HepG2 (cell line): ENCODE data around the gene VPS4A. TPM values are rescaled to one million over a fixed set of nuclear protein-coding genes. Genes with fewer than 3 reads are reported as not detected.

Experiments used
- ATAC-seq: fragments of 200-7000 bp; cut with Tn5 transposase; 3 replicates; pipeline ENCODE4 v1.9.1; 2020; ENCODE audit warnings: mild to moderate bottlenecking, moderate library complexity
- BruUV-seq: library from RNA; stranded (reverse); fragments of 400-500 nt; replicated peaks from 2 replicates; lab custom pipeline; 2021; lab: Mats Ljungman, UMichigan
- CTCF ChIA-PET: fragments of 300-600 bp; formaldehyde crosslinking; extraction: SDS; loops from one replicate; lab custom pipeline; 2021; ENCODE audit warnings: low total read pairs, inconsistent platforms, low intra/inter-chr PET ratio; lab: Yijun Ruan, JAX
- POLR2A ChIA-PET: fragments of 350-600 bp; sonication (Branson Sonifier 250); formaldehyde crosslinking; loops from one replicate; lab custom pipeline; 2020; ENCODE audit warnings: antibody characterized with exemption, inconsistent platforms; lab: Yijun Ruan, JAX
- DNase-seq: peaks from one replicate; pipeline ENCODE4 v3.0.0-alpha.2; 2015; ENCODE audit warnings: low spot score
- FAIRE-seq: peaks from 3 replicates; lab custom pipeline; 2011; peaks lifted over from hg19 to GRCh38; lab: Jason Lieb, UNC
- H2AFZ ChIP-seq: one replicate; pipeline ENCODE4 v1.6.1; 2011; ENCODE audit warnings: low read length, inconsistent platforms
- H3K27ac ChIP-seq: fragments of 300-600 bp; 3 replicates; pipeline ENCODE4 v1.8.0; 2011; ENCODE audit warnings: mixed run types, mild to moderate bottlenecking, mixed read lengths, low read length, inconsistent platforms; ENCODE audit not compliant: insufficient read depth; ENCODE audit errors: extremely low read length
- H3K27me3 ChIP-seq, 2 experiments: fragments of 200-600 bp in 1 of 2; 2 replicates in 1 of 2; 3 replicates in 1 of 2; pipeline versions ENCODE4 v1.6.0 to v1.8.0; 2011; ENCODE audit warnings: low read length in 2 of 2, mild to moderate bottlenecking in 2 of 2, moderate library complexity in 2 of 2, inconsistent platforms in 1 of 2; ENCODE audit not compliant: insufficient read depth in 2 of 2, control insufficient read depth in 1 of 2
- H3K36me3 ChIP-seq, 2 experiments: fragments of 200-600 bp in 1 of 2; replicated peaks in 1 of 2; 2 replicates in 1 of 2; 3 replicates in 1 of 2; pipeline versions ENCODE4 v1.5.1 to v1.8.0; 2011; ENCODE audit warnings: low read length in 2 of 2, inconsistent platforms in 1 of 2; ENCODE audit not compliant: insufficient read depth in 2 of 2, control insufficient read depth in 1 of 2
- H3K4me1 ChIP-seq: 2 replicates; pipeline ENCODE4 v1.5.1; 2012; ENCODE audit warnings: low read length, inconsistent platforms; ENCODE audit not compliant: insufficient read depth
- H3K4me2 ChIP-seq: 2 replicates; pipeline ENCODE4 v1.6.0; 2011; ENCODE audit warnings: low read depth, low read length, inconsistent platforms
- H3K4me3 ChIP-seq, 3 experiments: fragments of 200-600 bp in 1 of 3; sonication (generic), shearing (Covaris generic) in 1 of 3; replicated peaks in 1 of 3; 2 replicates each; pipeline ENCODE4 v1.5.1; 2011 to 2016; ENCODE audit warnings: low read length in 3 of 3, inconsistent platforms in 2 of 3, low read depth in 2 of 3, mild to moderate bottlenecking in 2 of 3, control low read depth in 1 of 3, mixed read lengths in 1 of 3; ENCODE audit not compliant: insufficient read depth in 1 of 3
- H3K79me2 ChIP-seq: one replicate; pipeline ENCODE4 v1.6.1; 2011; ENCODE audit warnings: low read length, inconsistent platforms; ENCODE audit not compliant: insufficient read depth
- H3K9ac ChIP-seq: 2 replicates; pipeline ENCODE4 v1.6.0; 2011; ENCODE audit warnings: mild to moderate bottlenecking, low read depth, low read length, inconsistent platforms; ENCODE audit not compliant: insufficient read depth
- H3K9me3 ChIP-seq: 2 replicates; pipeline ENCODE4 v1.5.1; 2012; ENCODE audit warnings: mild to moderate bottlenecking, low read length
- H4K20me1 ChIP-seq: 2 replicates; pipeline ENCODE4 v1.6.0; 2011; ENCODE audit warnings: inconsistent platforms, mild to moderate bottlenecking, low read length, moderate library complexity; ENCODE audit not compliant: insufficient read depth
- ADNP ChIP-seq: sonication (generic); formaldehyde crosslinking; IDR thresholded peaks from 2 replicates; pipeline ENCODE4 v1.4.0; 2020; ENCODE audit warnings: missing genetic modification reagents
- CREBL2 ChIP-seq: sonication (generic); formaldehyde crosslinking; IDR thresholded peaks from 2 replicates; pipeline ENCODE4 v1.8.1; 2023; ENCODE audit warnings: missing genetic modification reagents, mild to moderate bottlenecking, borderline replicate concordance
- IRF1 ChIP-seq: sonication (generic); formaldehyde crosslinking; IDR thresholded peaks from 2 replicates; pipeline ENCODE4 v1.4.0; 2020; ENCODE audit warnings: low read depth, mild to moderate bottlenecking, missing genetic modification reagents
- KMT2A ChIP-seq: sonication (generic); formaldehyde crosslinking; IDR thresholded peaks from 2 replicates; pipeline ENCODE4 v1.4.0; 2020; ENCODE audit warnings: missing genetic modification reagents
- MTF1 ChIP-seq: sonication (generic); formaldehyde crosslinking; IDR thresholded peaks from 2 replicates; pipeline ENCODE4 v1.5.0; 2020; ENCODE audit warnings: missing genetic modification reagents
- PPARG ChIP-seq: conservative IDR thresholded peaks from 2 replicates; pipeline ENCODE4 v1.6.1; 2016; ENCODE audit warnings: missing biosample characterization, missing genetic modification reagents
- STAG1 ChIP-seq: sonication (generic); formaldehyde crosslinking; IDR thresholded peaks from 2 replicates; pipeline ENCODE4 v1.4.0; 2020; ENCODE audit warnings: missing genetic modification reagents
- STAT6 ChIP-seq: sonication (generic); formaldehyde crosslinking; IDR thresholded peaks from 2 replicates; pipeline ENCODE4 v1.4.0; 2020; ENCODE audit warnings: missing genetic modification reagents, mild to moderate bottlenecking, borderline replicate concordance
- TCF7 ChIP-seq: sonication (generic); IDR thresholded peaks from 2 replicates; pipeline ENCODE4 v1.6.1; 2016; ENCODE audit warnings: antibody characterized with exemption, low read depth
- ZBTB25 ChIP-seq: IDR thresholded peaks from 2 replicates; pipeline ENCODE4 v1.6.1; 2018; ENCODE audit warnings: missing genetic modification reagents
- ZFP41 ChIP-seq: sonication (generic); formaldehyde crosslinking; IDR thresholded peaks from 2 replicates; pipeline ENCODE4 v1.4.0; 2020; ENCODE audit warnings: mild to moderate bottlenecking, missing genetic modification reagents, borderline replicate concordance
- ZMYM2 ChIP-seq: sonication (generic); formaldehyde crosslinking; IDR thresholded peaks from 2 replicates; pipeline ENCODE4 v1.8.0; 2022; ENCODE audit warnings: mild to moderate bottlenecking, missing genetic modification reagents
- ZNF460 ChIP-seq: sonication (generic); formaldehyde crosslinking; IDR thresholded peaks from 2 replicates; pipeline ENCODE4 v1.5.1; 2020; ENCODE audit warnings: missing genetic modification reagents, mild to moderate bottlenecking, borderline replicate concordance
- ZNF512B ChIP-seq: sonication (generic); formaldehyde crosslinking; IDR thresholded peaks from 2 replicates; pipeline ENCODE4 v1.5.1; 2020; ENCODE audit warnings: missing genetic modification reagents, mild to moderate bottlenecking, borderline replicate concordance
- ZNF576 ChIP-seq: sonication (generic); formaldehyde crosslinking; IDR thresholded peaks from 2 replicates; pipeline ENCODE4 v1.4.0; 2020; ENCODE audit warnings: mild to moderate bottlenecking, missing genetic modification reagents
- ZNF709 ChIP-seq: sonication (generic); formaldehyde crosslinking; IDR thresholded peaks from 2 replicates; pipeline ENCODE4 v1.5.0; 2020; ENCODE audit warnings: mild to moderate bottlenecking, missing genetic modification reagents
- ZNF713 ChIP-seq: sonication (generic); formaldehyde crosslinking; IDR thresholded peaks from 2 replicates; pipeline ENCODE4 v1.4.0; 2020; ENCODE audit warnings: mild to moderate bottlenecking, missing genetic modification reagents
- WGBS: methylation state at CpG from one replicate; pipeline ENCODE4 v1.1.6; 2017; ENCODE audit warnings: low lambda C conversion rate; 5-methylcytosine and 5-hydroxymethylcytosine counted together
- in situ Hi-C: cut with HindIII; loops from 2 replicates; pipeline ENCODE4 v1.10.0; 2017; ENCODE audit warnings: low pct_unique_long_range_greater_than_20kb; ENCODE audit not compliant: extremely low pct_ligation_motif_present
- intact Hi-C: fragments of 100-400 bp; cut with micrococcal nuclease; formaldehyde crosslinking; loops from one replicate; pipeline ENCODE4 v1.10.0; 2022; ENCODE audit not compliant: unreplicated experiment
- polyA plus RNA-seq, 8 experiments: library from polyadenylated mRNA; depleted of rRNA in 3 of 8; stranded (reverse) in 7 of 8; unstranded in 1 of 8; fragments of >200 nt; fragmentation: Illumina TruSeq in 4 of 8; extraction: Trizol in 4 of 8; gene quantifications; 2 replicates each; pipeline versions ENCODE4 v1.2.1 to v1.2.3, GENCODE V29; 2011 to 2016; ENCODE audit warnings: low read depth in 4 of 8, missing spikeins in 1 of 8, mixed read lengths in 1 of 8; ENCODE audit not compliant: insufficient read depth in 1 of 8
- total RNA-seq, 5 experiments: library from RNA; depleted of rRNA; stranded (reverse); fragments of >200 nt; fragmentation: Illumina TruSeq; extraction: Trizol; gene quantifications; 2 replicates each; pipeline ENCODE4 v1.2.3, GENCODE V29; 2016; ENCODE audit warnings: low read depth in 1 of 5

The VPS4A gene
- total and polyA plus RNA-seq, 2 of the 13 experiments (the other 11 are each of a cell fraction or from before 2014, with no cell fraction given): 13.2 to 27.9 TPM

- TF ChIP-seq STAT6: no peak
Measured at GRCh38 chr16:69368866-69369265, 57.7 kb downstream of the VPS4A start (continued).

GRCh38 chr16:69371564-69371963, 60.4 kb downstream of the VPS4A start:
- ChIA-PET CTCF (no interaction called here), POLR2A (no interaction called here)
- no peaks in the 10 kb centered on the region for H4K20me1 ChIP-seq
- no peak overlapping the region for H3K27ac ChIP-seq
- intact Hi-C loops (no loop called here), in situ Hi-C loops (no loop called here)
- no peak overlapping the region for H3K4me2 ChIP-seq
- peaks cover 23% of the 10 kb centered on the region for H3K4me1 ChIP-seq
- WGBS: 98% methylated on average over 2 of the region's 2 CpGs
- no peaks in the 10 kb centered on the region for H3K79me2 ChIP-seq
- H3K36me3 ChIP-seq: peaks cover 25 to 57% of the 10 kb centered on the region in 2 experiments
- no peak for FAIRE-seq
- DNase-seq: no peak
- ATAC-seq: no peak
- no peak overlapping the region for H3K9ac ChIP-seq
- H3K9me3 ChIP-seq: no peaks in the 10 kb centered on the region
- no peak overlapping the region for H2AFZ ChIP-seq
- H3K27me3 ChIP-seq: no peaks in the 10 kb centered on the region
- H3K4me3 ChIP-seq: no peak overlapping the region
- BruUV-seq: no TSS peak
- TF ChIP-seq ZMYM2 (CRISPR knock-in tag) (no peak), ZNF576 (CRISPR knock-in tag) (no peak), ZNF709 (no peak), PPARG (CRISPR knock-in tag) (no peak), CREBL2 (CRISPR knock-in tag) (no peak), KMT2A (CRISPR knock-in tag) (no peak), MTF1 (no peak), ZBTB25 (CRISPR knock-in tag) (no peak), ZFP41 (CRISPR knock-in tag) (no peak), ADNP (CRISPR knock-in tag) (no peak), ZNF460 (CRISPR knock-in tag) (no peak), ZNF512B (no peak), TCF7 (no peak), IRF1 (CRISPR knock-in tag) (no peak), ZNF713 (CRISPR knock-in tag) (no peak), STAG1 (CRISPR knock-in tag) (no peak)
